HCT116 (cell line): ENCODE measurements around the gene MEIS1. TPM values are rescaled to one million over a fixed set of nuclear protein-coding genes. Genes with fewer than 3 reads are reported as not detected.

Experiments
- ATAC-seq: fragments of 200-7000 bp; cut with Tn5 transposase; 2 replicates; pipeline ENCODE4 v1.9.1; 2020; ENCODE audit warnings: mild to moderate bottlenecking, moderate library complexity
- BruUV-seq: library from RNA; stranded (reverse); fragments of 400-500 nt; replicated peaks from 2 replicates; lab custom pipeline; 2021; lab: Mats Ljungman, UMichigan
- CTCF ChIA-PET: fragments of 300-600 bp; sonication (Branson Sonifier 250); formaldehyde crosslinking; loops from one replicate; lab custom pipeline; 2021; ENCODE audit warnings: antibody characterized with exemption; lab: Charles Lee
- POLR2A ChIA-PET: fragments of 300-600, 350-600 bp; sonication (Branson Sonifier 250); formaldehyde crosslinking; loops from one replicate; lab custom pipeline; 2021; ENCODE audit warnings: antibody characterized with exemption; lab: Charles Lee
- RAD21 ChIA-PET, 2 experiments: fragments of 300-600 bp; sonication (Branson Sonifier 250); formaldehyde crosslinking; loops; one replicate each; lab custom pipeline; 2023; ENCODE audit warnings: low total read pairs in 2 of 2; ENCODE audit not compliant: uncharacterized antibody in 2 of 2, unreplicated experiment in 2 of 2, low non-redundant PET in 1 of 2; lab: Charles Lee
- DNase-seq: peaks from one replicate; pipeline ENCODE4 v3.0.0-alpha.2; 2010; ENCODE audit warnings: low read depth, low spot score
- H2AFZ ChIP-seq: fragments of 200-600 bp; shearing (Covaris generic), sonication (generic); 2 replicates; pipeline ENCODE4 v1.6.1; 2017; ENCODE audit warnings: low read depth, mixed run types, mixed read lengths, antibody characterized with exemption, low read length; ENCODE audit not compliant: poor library complexity, severe bottlenecking
- H3K27ac ChIP-seq: 2 replicates; pipeline ENCODE4 v1.5.1; 2012; ENCODE audit warnings: low read depth, low read length
- H3K27me3 ChIP-seq: fragments of 200-600 bp; sonication (generic); 2 replicates; pipeline ENCODE4 v1.6.1; 2016; ENCODE audit warnings: mixed run types, low read length, mixed read lengths; ENCODE audit not compliant: insufficient read depth
- H3K36me3 ChIP-seq, 2 experiments: fragments of 200-500 bp in 1 of 2; fragments of 200-600 bp in 1 of 2; sonication (Bioruptor generic) in 1 of 2; sonication (generic) in 1 of 2; 2 replicates each; pipeline versions ENCODE4 v1.5.1 to v1.6.1; 2014 to 2016; ENCODE audit warnings: low read length in 2 of 2, inconsistent platforms in 1 of 2, mixed read lengths in 1 of 2, mixed run types in 1 of 2; ENCODE audit not compliant: insufficient read depth in 2 of 2, control insufficient read depth in 1 of 2
- H3K4me1 ChIP-seq, 2 experiments: fragments of 200-600 bp in 1 of 2; sonication (generic) in 1 of 2; 2 replicates each; pipeline versions ENCODE4 v1.5.1 to v1.6.1; 2012 to 2017; ENCODE audit warnings: low read length in 2 of 2, inconsistent platforms in 1 of 2, mild to moderate bottlenecking in 1 of 2, mixed read lengths in 1 of 2, mixed run types in 1 of 2, moderate library complexity in 1 of 2; ENCODE audit not compliant: insufficient read depth in 2 of 2, control insufficient read depth in 1 of 2
- H3K4me2 ChIP-seq: fragments of 200-600 bp; sonication (generic); 2 replicates; pipeline ENCODE4 v1.6.1; 2017; ENCODE audit warnings: mixed run types, low read length, mixed read lengths
- H3K4me3 ChIP-seq, 2 experiments: fragments of 200-600 bp in 1 of 2; sonication (generic) in 1 of 2; replicated peaks in 1 of 2; 2 replicates each; pipeline ENCODE4 v1.5.1; 2011 to 2016; ENCODE audit warnings: low read length in 2 of 2, control low read depth in 1 of 2, low read depth in 1 of 2, mild to moderate bottlenecking in 1 of 2, mixed read lengths in 1 of 2, mixed run types in 1 of 2
- H3K79me2 ChIP-seq: fragments of 200-600 bp; sonication (generic); 2 replicates; pipeline ENCODE4 v1.6.1; 2017; ENCODE audit warnings: mild to moderate bottlenecking, mixed run types, low read length, moderate library complexity, mixed read lengths; ENCODE audit not compliant: insufficient read depth
- H3K9ac ChIP-seq: fragments of 200-600 bp; sonication (generic); 2 replicates; pipeline ENCODE4 v1.6.1; 2016; ENCODE audit warnings: low read length, mixed read lengths
- H3K9me2 ChIP-seq: fragments of 200-600 bp; sonication (generic), shearing (Covaris generic); 2 replicates; pipeline ENCODE4 v1.6.1; 2017; ENCODE audit warnings: mixed run types, mild to moderate bottlenecking, moderate library complexity; ENCODE audit not compliant: insufficient read depth
- H3K9me3 ChIP-seq, 2 experiments: fragments of 200-500 bp in 1 of 2; fragments of 200-600 bp in 1 of 2; sonication (Bioruptor generic) in 1 of 2; sonication (generic) in 1 of 2; 2 replicates each; pipeline ENCODE4 v1.6.1; 2014 to 2017; ENCODE audit warnings: low read length in 2 of 2, mixed read lengths in 2 of 2, inconsistent platforms in 1 of 2, low read depth in 1 of 2, mild to moderate bottlenecking in 1 of 2, mixed run types in 1 of 2, moderate library complexity in 1 of 2; ENCODE audit not compliant: control insufficient read depth in 1 of 2, insufficient read depth in 1 of 2
- H4K20me1 ChIP-seq: fragments of 200-600 bp; sonication (generic), shearing (Covaris generic); 2 replicates; pipeline ENCODE4 v1.6.1; 2017; ENCODE audit warnings: mixed run types, mild to moderate bottlenecking, moderate library complexity; ENCODE audit not compliant: insufficient read depth
- CBX3 ChIP-seq: IDR thresholded peaks from 2 replicates; pipeline ENCODE4 v1.6.1; 2012; ENCODE audit warnings: low read depth
- ELF1 ChIP-seq: IDR thresholded peaks from 2 replicates; pipeline ENCODE4 v1.6.1; 2012; ENCODE audit warnings: low read depth, borderline replicate concordance
- EZH2 ChIP-seq: fragments of 200-600 bp; sonication (generic); IDR thresholded peaks from 2 replicates; pipeline ENCODE4 v1.6.1; 2017; ENCODE audit warnings: antibody characterized with exemption, mixed run types
- FOSL1 ChIP-seq: IDR thresholded peaks from 2 replicates; pipeline ENCODE4 v1.6.1; 2012; ENCODE audit warnings: low read depth
- JUND ChIP-seq: IDR thresholded peaks from 2 replicates; pipeline ENCODE4 v1.6.1; 2012
- POLR2A ChIP-seq: IDR thresholded peaks from 2 replicates; pipeline ENCODE4 v1.7.0; 2011; ENCODE audit warnings: borderline replicate concordance; ENCODE audit not compliant: insufficient read depth, insufficient read length; ENCODE audit errors: extremely low read depth
- POLR2AphosphoS5 ChIP-seq: IDR thresholded peaks from 2 replicates; pipeline ENCODE4 v1.6.1; 2011; ENCODE audit warnings: mild to moderate bottlenecking, low read depth, low read length, moderate library complexity
- RAD21 ChIP-seq: IDR thresholded peaks from 2 replicates; pipeline ENCODE4 v1.6.1; 2012; ENCODE audit warnings: low read depth, mild to moderate bottlenecking
- SIN3A ChIP-seq: IDR thresholded peaks from 2 replicates; pipeline ENCODE4 v1.6.1; 2012; ENCODE audit warnings: low read depth
- SP1 ChIP-seq: IDR thresholded peaks from 2 replicates; pipeline ENCODE4 v1.6.1; 2012; ENCODE audit warnings: low read depth
- SRF ChIP-seq: IDR thresholded peaks from 2 replicates; pipeline ENCODE4 v1.6.1; 2012; ENCODE audit warnings: low read depth
- TCF7L2 ChIP-seq: IDR thresholded peaks from 2 replicates; pipeline ENCODE4 v1.7.0; 2011; ENCODE audit warnings: borderline replicate concordance, inconsistent platforms; ENCODE audit not compliant: insufficient read depth, insufficient read length; ENCODE audit errors: extremely low read depth
- YY1 ChIP-seq: IDR thresholded peaks from 2 replicates; pipeline ENCODE4 v1.6.1; 2011; ENCODE audit warnings: low read length, low read depth, moderate library complexity, mild to moderate bottlenecking; ENCODE audit not compliant: insufficient replicate concordance; ENCODE audit errors: extremely low read depth
- intact Hi-C: fragments of 100-400 bp; cut with micrococcal nuclease; formaldehyde crosslinking; loops from 2 replicates; pipeline ENCODE4 v1.10.0; 2022
- total RNA-seq: library from RNA; stranded (reverse); gene quantifications from one replicate; pipeline ENCODE4 v1.2.1, GENCODE V29; 2021; ENCODE audit not compliant: unreplicated experiment
- TF ChIP-seq, protein P1 (sequence below), 3 experiments: fragments of 200-600 bp in 1 of 3; sonication (generic) in 1 of 3; IDR thresholded peaks in 2 of 3; conservative IDR thresholded peaks in 1 of 3; 2 replicates each; pipeline ENCODE4 v1.5.1; 2012 to 2017; ENCODE audit warnings: low read depth in 2 of 3, low read length in 2 of 3, antibody characterized with exemption in 1 of 3, borderline replicate concordance in 1 of 3, control low read depth in 1 of 3, mild to moderate bottlenecking in 1 of 3, mixed read lengths in 1 of 3, mixed run types in 1 of 3, moderate library complexity in 1 of 3; ENCODE audit not compliant: insufficient read depth in 1 of 3
- TF ChIP-seq, protein P2 (sequence below): IDR thresholded peaks from 2 replicates; pipeline ENCODE4 v1.6.1; 2012
- TF ChIP-seq, protein P3 (sequence below): IDR thresholded peaks from 2 replicates; pipeline ENCODE4 v1.6.1; 2012
- TF ChIP-seq, protein P4 (sequence below): IDR thresholded peaks from 2 replicates; pipeline ENCODE4 v1.6.1; 2011; ENCODE audit warnings: mild to moderate bottlenecking, low read length, moderate library complexity; ENCODE audit not compliant: insufficient replicate concordance; ENCODE audit errors: extremely low read depth
- TF ChIP-seq, protein P5 (sequence below): IDR thresholded peaks from 2 replicates; pipeline ENCODE4 v1.6.1; 2012; ENCODE audit warnings: low read depth

MEIS1 gene
- total RNA-seq, 1 experiment from 2014 or later, result 0.32 TPM

DNA sequence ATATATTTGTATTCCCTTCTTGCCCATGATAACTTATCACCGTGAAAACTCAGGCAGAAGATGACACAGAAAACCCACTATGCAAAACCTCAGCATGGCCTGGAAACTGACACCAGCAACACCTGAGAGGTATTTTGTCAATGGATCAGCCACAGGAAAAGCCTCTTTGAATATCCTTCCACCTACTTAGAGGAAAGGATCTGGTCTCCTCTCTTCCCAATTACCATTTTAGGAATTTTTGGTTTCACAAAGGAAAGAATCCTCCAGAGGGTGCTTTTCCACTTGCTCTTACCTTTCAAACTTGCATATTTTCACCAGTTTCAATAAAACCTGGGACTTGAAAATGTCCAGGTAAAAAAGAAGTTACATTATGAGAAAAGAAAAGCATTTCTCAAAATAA is 20.0 kb upstream of the MEIS1 start (continued):
- TF ChIP-seq POLR2A, result no peak
- no peak for TF ChIP-seq ELF1
- TF ChIP-seq, all 23 proteins: peak for 0

DNA sequence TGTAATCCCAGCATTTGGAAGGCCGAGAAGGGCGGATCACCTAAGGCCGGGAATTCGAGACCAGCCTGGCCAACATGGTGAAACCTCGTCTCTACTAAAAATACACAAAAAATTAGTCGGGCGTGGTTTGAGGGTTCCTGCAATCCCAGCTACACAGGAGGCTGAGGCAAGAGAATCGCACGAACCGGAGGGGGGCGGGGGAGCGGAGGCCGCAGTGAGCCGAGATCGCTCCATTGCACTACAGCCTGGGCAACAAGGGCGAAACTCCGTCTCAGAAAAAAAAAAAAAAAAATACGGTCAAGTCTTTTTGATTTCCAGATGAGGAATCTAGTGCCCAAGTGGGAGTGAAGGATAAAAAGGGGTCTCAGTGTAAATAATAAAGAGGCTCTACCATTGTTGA is 16.5 kb upstream of the MEIS1 start:
- Histone ChIP-seq H3K9ac (no peak overlapping the region), H3K79me2 (no peaks in the 10 kb centered on the region), H2AFZ (no peak overlapping the region), H3K27me3 (no peaks in the 10 kb centered on the region), H3K27ac (no peak overlapping the region), H3K9me2 (no peaks in the 10 kb centered on the region), H3K4me2 (no peak overlapping the region), H3K4me3 (no peak overlapping the region), H3K9me3 (no peaks in the 10 kb centered on the region), H4K20me1 (no peaks in the 10 kb centered on the region), H3K4me1 (no peaks in the 10 kb centered on the region), H3K36me3 (no peaks in the 10 kb centered on the region)
- DNase-seq (no peak), ATAC-seq (no peak)
- intact Hi-C loops, result no loop called here
- ChIA-PET POLR2A (no interaction called here), RAD21 (no interaction called here), CTCF (no interaction called here)
- TF ChIP-seq, protein P1, sequence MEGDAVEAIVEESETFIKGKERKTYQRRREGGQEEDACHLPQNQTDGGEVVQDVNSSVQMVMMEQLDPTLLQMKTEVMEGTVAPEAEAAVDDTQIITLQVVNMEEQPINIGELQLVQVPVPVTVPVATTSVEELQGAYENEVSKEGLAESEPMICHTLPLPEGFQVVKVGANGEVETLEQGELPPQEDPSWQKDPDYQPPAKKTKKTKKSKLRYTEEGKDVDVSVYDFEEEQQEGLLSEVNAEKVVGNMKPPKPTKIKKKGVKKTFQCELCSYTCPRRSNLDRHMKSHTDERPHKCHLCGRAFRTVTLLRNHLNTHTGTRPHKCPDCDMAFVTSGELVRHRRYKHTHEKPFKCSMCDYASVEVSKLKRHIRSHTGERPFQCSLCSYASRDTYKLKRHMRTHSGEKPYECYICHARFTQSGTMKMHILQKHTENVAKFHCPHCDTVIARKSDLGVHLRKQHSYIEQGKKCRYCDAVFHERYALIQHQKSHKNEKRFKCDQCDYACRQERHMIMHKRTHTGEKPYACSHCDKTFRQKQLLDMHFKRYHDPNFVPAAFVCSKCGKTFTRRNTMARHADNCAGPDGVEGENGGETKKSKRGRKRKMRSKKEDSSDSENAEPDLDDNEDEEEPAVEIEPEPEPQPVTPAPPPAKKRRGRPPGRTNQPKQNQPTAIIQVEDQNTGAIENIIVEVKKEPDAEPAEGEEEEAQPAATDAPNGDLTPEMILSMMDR (IDR thresholded peaks at IDR 0.05 in 2 of 3, conservative IDR thresholded peaks at IDR 0.05 in 1 of 3; ENCODE audit: borderline replicate concordance in 1 of 3, insufficient read depth in 1 of 3, low read depth in 2 of 3, low read length in 2 of 3), result no peak
- TF ChIP-seq EZH2, result no peak
- no peak for TF ChIP-seq RAD21
- no peak for TF ChIP-seq POLR2AphosphoS5
- TF ChIP-seq YY1, result no peak
- no peak for TF ChIP-seq SP1
- no peak for TF ChIP-seq FOSL1
- no peak for TF ChIP-seq TCF7L2
- no peak for TF ChIP-seq SRF
- TF ChIP-seq ELF1, result no peak
- TF ChIP-seq, protein P2, sequence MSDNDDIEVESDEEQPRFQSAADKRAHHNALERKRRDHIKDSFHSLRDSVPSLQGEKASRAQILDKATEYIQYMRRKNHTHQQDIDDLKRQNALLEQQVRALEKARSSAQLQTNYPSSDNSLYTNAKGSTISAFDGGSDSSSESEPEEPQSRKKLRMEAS, result no peak
- TF ChIP-seq, protein P3, sequence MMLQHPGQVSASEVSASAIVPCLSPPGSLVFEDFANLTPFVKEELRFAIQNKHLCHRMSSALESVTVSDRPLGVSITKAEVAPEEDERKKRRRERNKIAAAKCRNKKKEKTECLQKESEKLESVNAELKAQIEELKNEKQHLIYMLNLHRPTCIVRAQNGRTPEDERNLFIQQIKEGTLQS, result no peak
- TF ChIP-seq JUND, result no peak
- no peak for TF ChIP-seq SIN3A
- TF ChIP-seq POLR2A, result no peak
- TF ChIP-seq CBX3, result no peak
- TF ChIP-seq, protein P4, sequence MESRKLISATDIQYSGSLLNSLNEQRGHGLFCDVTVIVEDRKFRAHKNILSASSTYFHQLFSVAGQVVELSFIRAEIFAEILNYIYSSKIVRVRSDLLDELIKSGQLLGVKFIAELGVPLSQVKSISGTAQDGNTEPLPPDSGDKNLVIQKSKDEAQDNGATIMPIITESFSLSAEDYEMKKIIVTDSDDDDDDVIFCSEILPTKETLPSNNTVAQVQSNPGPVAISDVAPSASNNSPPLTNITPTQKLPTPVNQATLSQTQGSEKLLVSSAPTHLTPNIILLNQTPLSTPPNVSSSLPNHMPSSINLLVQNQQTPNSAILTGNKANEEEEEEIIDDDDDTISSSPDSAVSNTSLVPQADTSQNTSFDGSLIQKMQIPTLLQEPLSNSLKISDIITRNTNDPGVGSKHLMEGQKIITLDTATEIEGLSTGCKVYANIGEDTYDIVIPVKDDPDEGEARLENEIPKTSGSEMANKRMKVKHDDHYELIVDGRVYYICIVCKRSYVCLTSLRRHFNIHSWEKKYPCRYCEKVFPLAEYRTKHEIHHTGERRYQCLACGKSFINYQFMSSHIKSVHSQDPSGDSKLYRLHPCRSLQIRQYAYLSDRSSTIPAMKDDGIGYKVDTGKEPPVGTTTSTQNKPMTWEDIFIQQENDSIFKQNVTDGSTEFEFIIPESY, result no peak
- TF ChIP-seq, protein P5, sequence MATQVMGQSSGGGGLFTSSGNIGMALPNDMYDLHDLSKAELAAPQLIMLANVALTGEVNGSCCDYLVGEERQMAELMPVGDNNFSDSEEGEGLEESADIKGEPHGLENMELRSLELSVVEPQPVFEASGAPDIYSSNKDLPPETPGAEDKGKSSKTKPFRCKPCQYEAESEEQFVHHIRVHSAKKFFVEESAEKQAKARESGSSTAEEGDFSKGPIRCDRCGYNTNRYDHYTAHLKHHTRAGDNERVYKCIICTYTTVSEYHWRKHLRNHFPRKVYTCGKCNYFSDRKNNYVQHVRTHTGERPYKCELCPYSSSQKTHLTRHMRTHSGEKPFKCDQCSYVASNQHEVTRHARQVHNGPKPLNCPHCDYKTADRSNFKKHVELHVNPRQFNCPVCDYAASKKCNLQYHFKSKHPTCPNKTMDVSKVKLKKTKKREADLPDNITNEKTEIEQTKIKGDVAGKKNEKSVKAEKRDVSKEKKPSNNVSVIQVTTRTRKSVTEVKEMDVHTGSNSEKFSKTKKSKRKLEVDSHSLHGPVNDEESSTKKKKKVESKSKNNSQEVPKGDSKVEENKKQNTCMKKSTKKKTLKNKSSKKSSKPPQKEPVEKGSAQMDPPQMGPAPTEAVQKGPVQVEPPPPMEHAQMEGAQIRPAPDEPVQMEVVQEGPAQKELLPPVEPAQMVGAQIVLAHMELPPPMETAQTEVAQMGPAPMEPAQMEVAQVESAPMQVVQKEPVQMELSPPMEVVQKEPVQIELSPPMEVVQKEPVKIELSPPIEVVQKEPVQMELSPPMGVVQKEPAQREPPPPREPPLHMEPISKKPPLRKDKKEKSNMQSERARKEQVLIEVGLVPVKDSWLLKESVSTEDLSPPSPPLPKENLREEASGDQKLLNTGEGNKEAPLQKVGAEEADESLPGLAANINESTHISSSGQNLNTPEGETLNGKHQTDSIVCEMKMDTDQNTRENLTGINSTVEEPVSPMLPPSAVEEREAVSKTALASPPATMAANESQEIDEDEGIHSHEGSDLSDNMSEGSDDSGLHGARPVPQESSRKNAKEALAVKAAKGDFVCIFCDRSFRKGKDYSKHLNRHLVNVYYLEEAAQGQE, result no peak
- BruUV-seq, result no TSS peak
